MM.1S (cell line): ENCODE data around the gene VCL.
"Not testable (repeated sequence)": the region's sequence is repeated elsewhere in the genome, so short reads cannot be mapped to it uniquely, and the experiment has no call there.

Experiments
- DNase-seq: peaks from one replicate; pipeline ENCODE4 v3.0.0-alpha.2; 2015
- H2AFZ ChIP-seq: fragments of 300-600 bp; sonication (generic); 2 replicates; pipeline ENCODE4 v1.6.0; 2016; ENCODE audit warnings: antibody characterized with exemption, low read length
- H3F3A ChIP-seq: fragments of 300-600 bp; sonication (generic); 2 replicates; pipeline ENCODE4 v1.6.1; 2016; ENCODE audit warnings: mild to moderate bottlenecking, antibody characterized with exemption, low read length, moderate library complexity, mixed read lengths; ENCODE audit not compliant: insufficient read depth
- H3K27ac ChIP-seq: fragments of 300-600 bp; sonication (generic); 2 replicates; pipeline ENCODE4 v1.5.1; 2016; ENCODE audit warnings: mild to moderate bottlenecking, low read length
- H3K27me3 ChIP-seq: fragments of 300-600 bp; sonication (generic); replicated peaks from 2 replicates; pipeline ENCODE4 v1.6.0; 2016; ENCODE audit warnings: low read length; ENCODE audit not compliant: insufficient read depth
- H3K36me3 ChIP-seq: fragments of 300-600 bp; sonication (generic); replicated peaks from 2 replicates; pipeline ENCODE4 v1.6.1; 2016; ENCODE audit warnings: mild to moderate bottlenecking, low read length, mixed read lengths; ENCODE audit not compliant: insufficient read depth
- H3K4me1 ChIP-seq: fragments of 300-600 bp; sonication (generic); 2 replicates; pipeline ENCODE4 v1.6.1; 2016; ENCODE audit warnings: low read length, mixed read lengths
- H3K4me2 ChIP-seq: fragments of 300-600 bp; sonication (generic); 2 replicates; pipeline ENCODE4 v1.6.0; 2016; ENCODE audit warnings: low read depth, low read length
- H3K4me3 ChIP-seq: fragments of 300-600 bp; sonication (generic); 2 replicates; pipeline ENCODE4 v1.5.1; 2016; ENCODE audit warnings: low read length, mixed read lengths
- H3K79me2 ChIP-seq: fragments of 300-600 bp; sonication (generic); 2 replicates; pipeline ENCODE4 v1.6.1; 2016; ENCODE audit warnings: mixed run types, low read length, mixed read lengths
- H3K9ac ChIP-seq: fragments of 300-600 bp; sonication (generic); 2 replicates; pipeline ENCODE4 v1.6.1; 2016; ENCODE audit warnings: low read length, mixed read lengths
- H3K9me2 ChIP-seq: fragments of 300-600 bp; sonication (generic); replicated peaks from 2 replicates; pipeline ENCODE4 v1.6.1; 2016; ENCODE audit warnings: mild to moderate bottlenecking, low read length, mixed read lengths; ENCODE audit not compliant: insufficient read depth
- H3K9me3 ChIP-seq: fragments of 300-600 bp; sonication (generic); replicated peaks from 2 replicates; pipeline ENCODE4 v1.6.1; 2016; ENCODE audit warnings: mild to moderate bottlenecking, low read length, mixed read lengths; ENCODE audit not compliant: insufficient read depth
- H4K20me1 ChIP-seq: fragments of 300-600 bp; sonication (generic); 2 replicates; pipeline ENCODE4 v1.6.1; 2016; ENCODE audit warnings: mild to moderate bottlenecking, low read length, moderate library complexity, mixed read lengths; ENCODE audit not compliant: insufficient read depth
- CTCF ChIP-seq: fragments of 300-600 bp; sonication (generic); IDR thresholded peaks from 2 replicates; pipeline ENCODE4 v1.5.1; 2016; ENCODE audit warnings: antibody characterized with exemption, low read length, mixed read lengths
- EZH2 ChIP-seq: fragments of 300-600 bp; sonication (generic); optimal IDR thresholded peaks from 2 replicates; pipeline ENCODE3; 2017; ENCODE audit warnings: low read depth, mild to moderate bottlenecking, antibody characterized with exemption, low read length, mixed read lengths
- EZH2phosphoT487 ChIP-seq: fragments of 300-600 bp; sonication (generic); IDR thresholded peaks from 2 replicates; pipeline ENCODE4 v1.6.1; 2018; ENCODE audit warnings: antibody characterized with exemption, low read length

Gene VCL

DNA sequence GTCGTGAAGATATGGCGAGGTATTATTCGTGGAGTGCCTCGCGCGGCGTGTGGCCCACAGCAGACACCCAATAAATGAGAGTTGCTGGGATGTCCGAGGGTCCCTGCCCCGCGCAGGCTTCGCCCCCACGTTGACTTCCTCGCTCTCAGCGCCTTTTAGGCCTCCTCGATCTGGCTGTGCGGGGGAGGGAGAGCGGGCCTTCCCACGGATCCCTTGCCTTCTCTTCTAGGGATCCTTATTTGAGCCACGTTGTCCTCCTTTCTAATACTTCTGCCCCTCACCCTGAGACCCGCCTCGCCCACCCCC is 660 bp downstream of the VCL start:
- H2AFZ ChIP-seq, result peak overlapping the region; percentile 88
- H3K9me3 ChIP-seq, result no peaks in the 10 kb centered on the region
- H3F3A ChIP-seq, result 0 out of 2 replicates have a peak, but pooled peaks cover 3% of the 10 kb centered on the region
- no peaks in the 10 kb centered on the region for H3K9me2 ChIP-seq
- peak overlapping the region; percentile 73 for H3K4me3 ChIP-seq
- TF ChIP-seq EZH2phosphoT487 (no peak), CTCF (no peak), EZH2 (no peak)
- no peaks in the 10 kb centered on the region for H3K79me2 ChIP-seq
- H3K9ac ChIP-seq, result peak overlapping the region; percentile 55; the same call in 1 of the 2 replicates
- peaks cover 8% of the 10 kb centered on the region; the same call in 1 of the 2 replicates for H3K4me1 ChIP-seq
- H3K4me2 ChIP-seq, result peak overlapping the region; percentile 76
- H3K27me3 ChIP-seq, result peaks cover 11% of the 10 kb centered on the region
- H3K27ac ChIP-seq, result no peak overlapping the region
- DNase-seq, result no peak
- H4K20me1 ChIP-seq, result no peaks in the 10 kb centered on the region
- no peaks in the 10 kb centered on the region for H3K36me3 ChIP-seq

- Histone ChIP-seq H3K27ac (no peak overlapping the region), H2AFZ (no peak overlapping the region), H3K4me2 (no peak overlapping the region; the same call in 1 of the 2 replicates), H3K4me1 (peaks cover 8% of the 10 kb centered on the region; the same call in 1 of the 2 replicates), H3K79me2 (no peaks in the 10 kb centered on the region), H4K20me1 (no peaks in the 10 kb centered on the region), H3K27me3 (peaks cover 11% of the 10 kb centered on the region), H3K9ac (no peak overlapping the region), H3F3A (0 out of 2 replicates have a peak, but pooled peaks cover 3% of the 10 kb centered on the region), H3K9me2 (no peaks in the 10 kb centered on the region), H3K4me3 (no peak overlapping the region; the same call in 1 of the 2 replicates), H3K36me3 (no peaks in the 10 kb centered on the region), H3K9me3 (no peaks in the 10 kb centered on the region)
- no peak for DNase-seq
- TF ChIP-seq CTCF, result no peak
- no peak for TF ChIP-seq EZH2phosphoT487
- no peak for TF ChIP-seq EZH2
Measured at GRCh38 chr10:73998929-73999691, 1.2 kb downstream of the VCL start.

DNA sequence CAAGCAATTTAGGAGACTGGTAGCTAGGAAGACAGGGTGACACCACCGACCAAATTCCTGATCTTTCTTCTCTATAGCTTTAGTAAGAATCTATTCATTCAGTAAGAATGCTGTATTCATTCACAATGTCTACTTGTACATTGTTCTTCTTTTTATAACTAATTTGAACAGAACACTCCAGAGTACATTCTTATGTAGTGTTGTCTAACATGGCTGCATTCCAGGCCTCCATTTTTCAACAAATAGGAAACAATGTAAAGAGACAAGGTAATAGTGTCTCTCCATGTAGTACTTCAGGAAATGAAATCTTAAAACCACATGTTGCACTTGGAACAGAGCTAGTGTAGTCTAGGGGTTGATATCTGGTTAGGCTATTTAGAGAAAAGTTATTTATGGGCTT is 1.8 kb downstream of the VCL start:
- Histone ChIP-seq H3K4me2 (no peak overlapping the region), H3K27me3 (peaks cover 10% of the 10 kb centered on the region)

DNA sequence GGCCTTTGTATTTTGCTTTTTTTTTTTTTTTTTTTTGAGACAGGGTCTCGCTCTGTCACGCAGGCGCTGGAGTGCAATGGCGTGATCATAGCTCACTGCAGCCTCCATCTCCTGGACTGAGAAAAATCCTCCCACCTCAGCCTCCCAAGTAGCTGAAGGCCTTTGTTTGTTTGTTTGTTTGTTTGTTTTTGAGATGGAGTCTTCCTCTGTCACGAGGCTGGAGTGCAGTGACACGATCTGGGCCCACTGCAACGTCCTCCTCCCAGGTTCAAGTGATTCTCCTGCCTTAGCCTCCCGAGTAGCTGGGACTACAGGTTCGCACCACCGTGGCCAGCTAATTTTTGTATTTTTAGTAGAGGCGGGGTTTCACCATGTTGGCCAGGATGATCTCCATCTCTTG is 2.3 kb downstream of the VCL start:
- not testable (repeated sequence) for H3K9me3 ChIP-seq, H3K4me3 ChIP-seq, DNase-seq, H4K20me1 ChIP-seq, H3K4me1 ChIP-seq, H3K27ac ChIP-seq, H3K36me3 ChIP-seq, H3K79me2 ChIP-seq, H3K9me2 ChIP-seq, H3K9ac ChIP-seq, H3K27me3 ChIP-seq, H2AFZ ChIP-seq, H3K4me2 ChIP-seq, H3F3A ChIP-seq

More for the DNA sequence above, 1.8 kb downstream of the VCL start:
- H3K4me1 ChIP-seq, result peaks cover 8% of the 10 kb centered on the region; the same call in 1 of the 2 replicates
- H3K4me3 ChIP-seq, result no peak overlapping the region
- H3K9ac ChIP-seq, result no peak overlapping the region
- no peaks in the 10 kb centered on the region for H3K79me2 ChIP-seq
- no peaks in the 10 kb centered on the region for H3K9me2 ChIP-seq
- no peaks in the 10 kb centered on the region for H4K20me1 ChIP-seq
- no peak for DNase-seq
- no peaks in the 10 kb centered on the region for H3K9me3 ChIP-seq
- H3F3A ChIP-seq, result 0 out of 2 replicates have a peak, but pooled peaks cover 3% of the 10 kb centered on the region
- no peak overlapping the region for H2AFZ ChIP-seq
- no peak for TF ChIP-seq EZH2
- no peak for TF ChIP-seq CTCF
- no peak for TF ChIP-seq EZH2phosphoT487
- no peak overlapping the region for H3K27ac ChIP-seq
- no peaks in the 10 kb centered on the region for H3K36me3 ChIP-seq
